ENCODE measurements around the gene TDO2. TPM values are rescaled to one million over a fixed set of nuclear protein-coding genes. Genes with fewer than 3 reads are reported as not detected.
A peak's percentile ranks its signal among the peaks of the same experiment; 100 is the strongest.

Gene TDO2
- total RNA-seq, 1 experiment from 2014 or later: not detected

- no peak for DNase-seq (ENCODE audit: unreplicated experiment)
- TF ChIP-seq CTCF (IDR thresholded peaks at IDR 0.05; ENCODE audit: unreplicated experiment): no peak
- H3K27ac Mint-ChIP-seq (ENCODE audit: low read depth, unreplicated experiment): peak overlapping the region; percentile 17
- H3K9me3 Mint-ChIP-seq (ENCODE audit: unreplicated experiment): no peaks in the 10 kb centered on the region
- ChIA-PET POLR2A (interaction anchor here (0.9 kb wide), 1 partner anchor 15 kb away, joined by 3 read pairs; no protein-coding TSS in a partner anchor), CTCF (no interaction called here)
- BruUV-seq (replicated peaks): no TSS peak
- intact Hi-C loops (cut with micrococcal nuclease): no loop called here
- H3K4me1 Mint-ChIP-seq (ENCODE audit: insufficient read depth, unreplicated experiment): no peaks in the 10 kb centered on the region
- no peak overlapping the region for H3K4me3 Mint-ChIP-seq (ENCODE audit: unreplicated experiment)
- H3K27me3 Mint-ChIP-seq (ENCODE audit: insufficient read depth, unreplicated experiment): no peaks in the 10 kb centered on the region
- no peaks in the 10 kb centered on the region for H3K36me3 Mint-ChIP-seq (ENCODE audit: insufficient read depth, unreplicated experiment)
Measured at GRCh38 chr4:155960522-155960921, 57.0 kb downstream of the TDO2 start.

GRCh38 chr4:155961575-155961974 is 58.1 kb downstream of the TDO2 start:
- CTCF ChIA-PET: no interaction called here
- POLR2A ChIA-PET: no interaction called here
- no peak for TF ChIP-seq CTCF (IDR thresholded peaks at IDR 0.05; ENCODE audit: unreplicated experiment)
- Mint-ChIP-seq H3K9me3 (ENCODE audit: unreplicated experiment) (no peaks in the 10 kb centered on the region), H3K27me3 (ENCODE audit: insufficient read depth, unreplicated experiment) (no peaks in the 10 kb centered on the region), H3K27ac (ENCODE audit: low read depth, unreplicated experiment) (no peak overlapping the region), H3K4me1 (ENCODE audit: insufficient read depth, unreplicated experiment) (no peaks in the 10 kb centered on the region), H3K36me3 (ENCODE audit: insufficient read depth, unreplicated experiment) (no peaks in the 10 kb centered on the region), H3K4me3 (ENCODE audit: unreplicated experiment) (no peak overlapping the region)
- intact Hi-C loops (cut with micrococcal nuclease): no loop called here
- BruUV-seq (replicated peaks): no TSS peak
- DNase-seq (ENCODE audit: unreplicated experiment): no peak

DNA sequence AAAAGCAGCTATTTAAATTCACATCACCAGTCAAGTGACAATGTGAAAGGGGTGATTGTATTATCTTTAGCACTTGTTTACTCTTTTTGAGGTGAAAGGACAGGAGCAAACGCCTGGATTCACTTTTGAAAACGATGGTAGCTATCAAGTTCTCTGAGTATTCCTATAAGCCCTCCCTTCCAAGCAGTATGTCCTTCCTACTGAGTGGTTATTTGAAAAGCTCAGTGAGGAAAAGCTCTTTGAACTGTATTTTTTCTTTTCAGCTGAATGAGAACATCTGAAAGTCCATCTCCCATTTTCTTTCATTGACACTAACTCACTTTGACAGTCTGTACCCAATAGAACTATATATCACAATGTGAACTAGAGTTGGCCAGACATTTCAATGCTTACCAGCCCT is 59.3 kb downstream of the TDO2 start:
- no peak overlapping the region for H3K4me3 Mint-ChIP-seq (ENCODE audit: unreplicated experiment)
- H3K27ac Mint-ChIP-seq (ENCODE audit: low read depth, unreplicated experiment): no peak overlapping the region
- H3K27me3 Mint-ChIP-seq (ENCODE audit: insufficient read depth, unreplicated experiment): no peaks in the 10 kb centered on the region
- CTCF ChIA-PET: no interaction called here
- no peak for DNase-seq (ENCODE audit: unreplicated experiment)
- intact Hi-C loops (cut with micrococcal nuclease): no loop called here
- no peaks in the 10 kb centered on the region for H3K4me1 Mint-ChIP-seq (ENCODE audit: insufficient read depth, unreplicated experiment)
- no peak for TF ChIP-seq CTCF (IDR thresholded peaks at IDR 0.05; ENCODE audit: unreplicated experiment)
- POLR2A ChIA-PET: no interaction called here
- BruUV-seq (replicated peaks): no TSS peak
- H3K36me3 Mint-ChIP-seq (ENCODE audit: insufficient read depth, unreplicated experiment): no peaks in the 10 kb centered on the region
- H3K9me3 Mint-ChIP-seq (ENCODE audit: unreplicated experiment): no peaks in the 10 kb centered on the region

GRCh38 chr4:155964016-155964891 is 60.8 kb downstream of the TDO2 start:
- H3K27ac Mint-ChIP-seq (ENCODE audit: low read depth, unreplicated experiment): no peak overlapping the region
- no peak overlapping the region for H3K4me3 Mint-ChIP-seq (ENCODE audit: unreplicated experiment)
- no peaks in the 10 kb centered on the region for H3K9me3 Mint-ChIP-seq (ENCODE audit: unreplicated experiment)
- no peaks in the 10 kb centered on the region for H3K4me1 Mint-ChIP-seq (ENCODE audit: insufficient read depth, unreplicated experiment)
- H3K27me3 Mint-ChIP-seq (ENCODE audit: insufficient read depth, unreplicated experiment): no peaks in the 10 kb centered on the region
- TF ChIP-seq CTCF (IDR thresholded peaks at IDR 0.05; ENCODE audit: unreplicated experiment): no peak
- POLR2A ChIA-PET: no interaction called here
- intact Hi-C loops (cut with micrococcal nuclease): no loop called here
- H3K36me3 Mint-ChIP-seq (ENCODE audit: insufficient read depth, unreplicated experiment): no peaks in the 10 kb centered on the region
- DNase-seq (ENCODE audit: unreplicated experiment): no peak
- no TSS peak for BruUV-seq (replicated peaks)
- CTCF ChIA-PET: interaction anchor here (0.6 to 0.9 kb wide), 3 partner anchors 11 to 329 kb away, joined by 3 read pairs; no protein-coding TSS in a partner anchor

Data from MCF 10A (cell line).